Activated B cell treated with CpG ODN at 0.5 μM for 24 hours (primary cell): ENCODE results near the gene CEACAM6. TPM values are rescaled to one million over a fixed set of nuclear protein-coding genes. Genes with fewer than 3 reads are reported as not detected.

Experiments
- ATAC-seq: fragments of 200-7000 bp; cut with Tn5 transposase; one replicate; pipeline ENCODE4 v1.10.0; 2021; ENCODE audit warnings: low read depth, mild to moderate bottlenecking, moderate library complexity
- CTCF ChIA-PET: fragments of 350-600 bp; sonication (Branson Sonifier 250); formaldehyde crosslinking; loops from one replicate; lab custom pipeline; 2021; ENCODE audit warnings: antibody characterized with exemption; lab: Charles Lee
- POLR2A ChIA-PET: fragments of 350-600 bp; sonication (Branson Sonifier 250); formaldehyde crosslinking; loops from one replicate; lab custom pipeline; 2021; ENCODE audit warnings: antibody characterized with exemption; lab: Charles Lee
- DNase-seq: peaks from one replicate; pipeline ENCODE4 v3.0.0; 2022
- H3K27ac Mint-ChIP-seq: one replicate; pipeline ENCODE4 v1.8.0; 2020; ENCODE audit warnings: mixed read lengths
- H3K27me3 Mint-ChIP-seq: one replicate; pipeline ENCODE4 v1.8.0; 2021; ENCODE audit warnings: mixed read lengths
- H3K36me3 Mint-ChIP-seq: one replicate; pipeline ENCODE4 v1.8.0; 2021; ENCODE audit warnings: low read depth, mixed read lengths
- H3K4me1 Mint-ChIP-seq: one replicate; pipeline ENCODE4 v1.8.0; 2021; ENCODE audit warnings: mixed read lengths
- H3K4me3 Mint-ChIP-seq: one replicate; pipeline ENCODE4 v1.8.0; 2020; ENCODE audit warnings: mild to moderate bottlenecking, mixed read lengths
- H3K9me3 Mint-ChIP-seq: one replicate; pipeline ENCODE4 v1.8.0; 2020; ENCODE audit warnings: mixed read lengths
- CTCF ChIP-seq: fragments of 200-600 bp; IDR thresholded peaks from one replicate; pipeline ENCODE4 v1.8.0; 2022; ENCODE audit warnings: antibody characterized with exemption, mild to moderate bottlenecking
- intact Hi-C: fragments of 100-400 bp; cut with micrococcal nuclease; formaldehyde crosslinking; loops from one replicate; pipeline ENCODE4 v1.15.1; 2024
- total RNA-seq: library from RNA; stranded (reverse); gene quantifications from 2 replicates; pipeline ENCODE4 v1.2.3, GENCODE V29; 2022

CEACAM6 gene
- total RNA-seq, 1 donor from 2014 or later = not detected

- peak; percentile 7 for DNase-seq
- Mint-ChIP-seq H3K4me1 (peaks cover 4% of the 10 kb centered on the region), H3K9me3 (no peaks in the 10 kb centered on the region), H3K27ac (no peak overlapping the region), H3K27me3 (peaks cover 49% of the 10 kb centered on the region), H3K4me3 (no peak overlapping the region), H3K36me3 (no peaks in the 10 kb centered on the region)
- intact Hi-C loops = no loop called here
- ChIA-PET POLR2A (no interaction called here), CTCF (no interaction called here)
- TF ChIP-seq CTCF = no peak
- no peak for ATAC-seq
Measured at GRCh38 chr19:41709951-41710645, 45.2 kb upstream of the CEACAM6 start.

- CTCF ChIA-PET = no interaction called here
- intact Hi-C loops = no loop called here
- Mint-ChIP-seq H3K27ac (no peak overlapping the region), H3K36me3 (no peaks in the 10 kb centered on the region), H3K27me3 (peaks cover 44% of the 10 kb centered on the region), H3K4me1 (peaks cover 4% of the 10 kb centered on the region), H3K4me3 (no peak overlapping the region), H3K9me3 (no peaks in the 10 kb centered on the region)
- POLR2A ChIA-PET = no interaction called here
- ATAC-seq = no peak
- no peak for DNase-seq
- TF ChIP-seq CTCF = no peak
Measured at GRCh38 chr19:41711376-41712261, 43.7 kb upstream of the CEACAM6 start.

- ATAC-seq (no peak), DNase-seq (no peak)
- no peak overlapping the region for H3K4me3 Mint-ChIP-seq
- CTCF ChIA-PET = no interaction called here
- no peaks in the 10 kb centered on the region for H3K4me1 Mint-ChIP-seq
- no peak overlapping the region for H3K27ac Mint-ChIP-seq
- POLR2A ChIA-PET = no interaction called here
- intact Hi-C loops = no loop called here
- no peaks in the 10 kb centered on the region for H3K36me3 Mint-ChIP-seq
- no peaks in the 10 kb centered on the region for H3K9me3 Mint-ChIP-seq
- no peak for TF ChIP-seq CTCF
- peaks cover 27% of the 10 kb centered on the region for H3K27me3 Mint-ChIP-seq
Measured at GRCh38 chr19:41714598-41714997, 40.7 kb upstream of the CEACAM6 start.

GRCh38 chr19:41718761-41719160, 36.6 kb upstream of the CEACAM6 start:
- no peaks in the 10 kb centered on the region for H3K9me3 Mint-ChIP-seq
- no peaks in the 10 kb centered on the region for H3K36me3 Mint-ChIP-seq
- CTCF ChIA-PET = no interaction called here
- ATAC-seq (no peak), DNase-seq (no peak)
- H3K4me3 Mint-ChIP-seq = no peak overlapping the region
- peaks cover 24% of the 10 kb centered on the region for H3K27me3 Mint-ChIP-seq
- POLR2A ChIA-PET = no interaction called here
- H3K4me1 Mint-ChIP-seq = no peaks in the 10 kb centered on the region
- no peak for TF ChIP-seq CTCF
- intact Hi-C loops = no loop called here
- H3K27ac Mint-ChIP-seq = no peak overlapping the region

- no peak for TF ChIP-seq CTCF
- Mint-ChIP-seq H3K4me1 (no peaks in the 10 kb centered on the region), H3K4me3 (no peak overlapping the region), H3K9me3 (no peaks in the 10 kb centered on the region), H3K36me3 (no peaks in the 10 kb centered on the region), H3K27ac (no peak overlapping the region), H3K27me3 (peaks cover 17% of the 10 kb centered on the region)
- ATAC-seq (no peak), DNase-seq (no peak)
- POLR2A ChIA-PET = no interaction called here
- intact Hi-C loops = no loop called here
- CTCF ChIA-PET = no interaction called here
Measured at GRCh38 chr19:41720103-41720502, 35.2 kb upstream of the CEACAM6 start.
